ENCODE results near the gene CASZ1.

CASZ1 gene

GRCh38 chr1:10756842-10757241, 39.6 kb downstream of the CASZ1 start:
- TF ChIP-seq, protein P1, sequence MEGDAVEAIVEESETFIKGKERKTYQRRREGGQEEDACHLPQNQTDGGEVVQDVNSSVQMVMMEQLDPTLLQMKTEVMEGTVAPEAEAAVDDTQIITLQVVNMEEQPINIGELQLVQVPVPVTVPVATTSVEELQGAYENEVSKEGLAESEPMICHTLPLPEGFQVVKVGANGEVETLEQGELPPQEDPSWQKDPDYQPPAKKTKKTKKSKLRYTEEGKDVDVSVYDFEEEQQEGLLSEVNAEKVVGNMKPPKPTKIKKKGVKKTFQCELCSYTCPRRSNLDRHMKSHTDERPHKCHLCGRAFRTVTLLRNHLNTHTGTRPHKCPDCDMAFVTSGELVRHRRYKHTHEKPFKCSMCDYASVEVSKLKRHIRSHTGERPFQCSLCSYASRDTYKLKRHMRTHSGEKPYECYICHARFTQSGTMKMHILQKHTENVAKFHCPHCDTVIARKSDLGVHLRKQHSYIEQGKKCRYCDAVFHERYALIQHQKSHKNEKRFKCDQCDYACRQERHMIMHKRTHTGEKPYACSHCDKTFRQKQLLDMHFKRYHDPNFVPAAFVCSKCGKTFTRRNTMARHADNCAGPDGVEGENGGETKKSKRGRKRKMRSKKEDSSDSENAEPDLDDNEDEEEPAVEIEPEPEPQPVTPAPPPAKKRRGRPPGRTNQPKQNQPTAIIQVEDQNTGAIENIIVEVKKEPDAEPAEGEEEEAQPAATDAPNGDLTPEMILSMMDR (IDR thresholded peaks at IDR 0.05; ENCODE audit: low read depth, low read length): no peak
- no peak overlapping the region for H3K4me3 ChIP-seq (ENCODE audit: low read depth, low read length)

DNA sequence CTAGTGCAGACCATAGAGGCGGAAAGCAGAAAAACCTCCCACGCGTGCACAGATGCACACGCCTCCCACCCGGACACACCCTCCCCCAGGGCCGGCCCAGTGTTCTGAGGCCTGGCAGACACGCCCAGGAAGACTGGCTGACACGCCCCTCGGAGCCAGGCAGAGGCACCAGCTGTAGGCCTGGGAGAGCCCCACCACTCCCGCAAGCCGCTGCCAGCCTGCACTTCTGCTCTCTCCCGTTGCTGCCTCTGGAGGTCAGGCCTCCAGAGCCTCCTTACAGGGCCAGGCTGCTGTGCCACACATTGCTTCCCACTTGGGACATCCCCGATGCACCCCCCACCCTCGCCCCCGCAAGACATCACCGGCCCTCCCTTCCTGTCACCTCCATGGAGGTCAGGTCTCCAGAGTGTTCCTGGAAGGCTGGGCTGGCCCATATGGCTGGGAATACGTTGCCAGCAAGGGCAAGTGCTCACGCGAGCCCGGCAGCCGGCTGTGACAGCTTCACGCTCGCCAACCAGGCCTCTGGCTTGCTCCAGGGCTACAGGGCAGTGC, 40.4 kb downstream of the CASZ1 start:
- TF ChIP-seq, protein P1 (IDR thresholded peaks at IDR 0.05; ENCODE audit: low read depth, low read length): no peak
- H3K4me3 ChIP-seq (ENCODE audit: low read depth, low read length): no peak overlapping the region

DNA sequence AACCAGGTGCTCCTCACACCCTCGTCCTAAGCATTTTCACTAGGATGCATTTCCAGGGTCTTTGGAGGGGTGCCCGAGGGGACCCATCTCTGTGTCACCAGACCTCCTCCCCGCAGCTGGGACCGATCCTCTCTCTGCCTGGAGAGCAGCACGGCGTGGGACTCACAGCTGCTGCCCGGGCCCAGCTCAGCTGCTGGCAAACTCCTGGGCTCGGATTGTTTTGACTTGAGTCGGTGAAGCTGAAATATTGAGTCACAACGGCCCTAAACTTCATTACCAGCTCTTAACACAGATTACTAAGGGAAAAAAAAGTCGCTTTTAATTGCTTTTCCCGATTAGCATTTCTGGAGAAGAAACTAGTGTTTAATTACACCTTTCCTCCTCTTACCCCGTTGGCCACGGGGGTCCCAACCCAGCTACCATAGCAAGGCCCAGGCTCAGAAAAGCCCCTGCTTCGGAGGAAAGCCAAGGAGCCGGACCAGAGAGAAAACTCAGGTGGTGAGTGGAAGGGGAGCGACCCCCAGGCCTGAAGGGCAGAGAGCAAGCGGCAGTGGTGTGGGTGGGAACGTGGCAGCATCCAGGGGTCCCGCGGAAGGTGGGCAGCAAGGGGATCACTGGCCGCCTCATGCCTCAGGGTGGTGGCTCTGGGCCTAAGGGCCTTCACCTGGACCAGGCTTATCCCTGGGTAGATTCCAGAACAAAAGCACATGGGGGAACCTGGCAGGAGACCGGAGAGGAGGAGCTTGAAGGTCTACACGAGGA, 41.7 kb downstream of the CASZ1 start:
- TF ChIP-seq, protein P1 (IDR thresholded peaks at IDR 0.05; ENCODE audit: low read depth, low read length): no peak
- H3K4me3 ChIP-seq (ENCODE audit: low read depth, low read length): no peak overlapping the region

GRCh38 chr1:10753299-10753698, 43.1 kb downstream of the CASZ1 start:
- TF ChIP-seq, protein P1 (IDR thresholded peaks at IDR 0.05; ENCODE audit: low read depth, low read length): no peak
- H3K4me3 ChIP-seq (ENCODE audit: low read depth, low read length): no peak overlapping the region

- TF ChIP-seq, protein P1 (IDR thresholded peaks at IDR 0.05; ENCODE audit: low read depth, low read length): no peak
- H3K4me3 ChIP-seq (ENCODE audit: low read depth, low read length): no peak overlapping the region
Observed at GRCh38 chr1:10751561-10752085, 44.8 kb downstream of the CASZ1 start.

DNA sequence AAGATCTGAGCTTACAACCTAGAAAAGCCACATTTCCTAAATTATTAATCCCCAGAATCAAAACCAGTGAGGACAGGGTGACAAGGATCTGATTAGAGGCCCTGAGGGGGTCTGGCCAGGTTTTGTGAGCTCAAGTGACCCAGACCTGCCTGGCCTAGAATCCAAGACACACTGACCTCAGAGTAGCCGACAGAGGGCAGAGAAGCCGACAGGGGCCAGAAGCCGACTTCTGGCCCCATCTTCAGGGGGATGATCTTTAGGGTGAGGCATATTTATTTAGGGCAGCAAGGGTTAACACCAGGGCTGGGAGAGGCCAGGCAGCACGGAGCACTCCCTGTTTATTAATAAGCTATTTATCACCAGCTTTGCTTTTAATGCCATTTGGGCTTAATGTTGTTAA, 45.3 kb downstream of the CASZ1 start:
- TF ChIP-seq, protein P1 (IDR thresholded peaks at IDR 0.05; ENCODE audit: low read depth, low read length): no peak
- no peak overlapping the region for H3K4me3 ChIP-seq (ENCODE audit: low read depth, low read length)

GRCh38 chr1:10745886-10746455, 50.5 kb downstream of the CASZ1 start:
- no peak overlapping the region for H3K4me3 ChIP-seq (ENCODE audit: low read depth, low read length)
- TF ChIP-seq, protein P1 (IDR thresholded peaks at IDR 0.05; ENCODE audit: low read depth, low read length): no peak
